ENCODE measurements around the gene PDE2A. TPM values are rescaled to one million over a fixed set of nuclear protein-coding genes. Genes with fewer than 3 reads are reported as not detected.

Gene PDE2A
- total RNA-seq, 1 donor from 2014 or later, result 403 TPM

GRCh38 chr11:72662036-72662435 is 12.2 kb downstream of the PDE2A start:
- DNase-seq (ENCODE audit: low spot score in 2 of 2), result no peak
- no peaks in the 10 kb centered on the region for H3K27me3 ChIP-seq
- no peak for TF ChIP-seq CTCF (IDR thresholded peaks at IDR 0.05)
- no peak overlapping the region for H3K4me3 ChIP-seq
- no peaks in the 10 kb centered on the region for H3K4me1 ChIP-seq
- H3K27ac ChIP-seq, result no peak overlapping the region
- H3K9me3 ChIP-seq, result no peaks in the 10 kb centered on the region
- intact Hi-C loops (cut with DNase I), result no loop called here
- no peaks in the 10 kb centered on the region for H3K36me3 ChIP-seq

- Histone ChIP-seq H3K4me3 (no peak overlapping the region), H3K27me3 (no peaks in the 10 kb centered on the region), H3K36me3 (no peaks in the 10 kb centered on the region), H3K27ac (no peak overlapping the region), H3K9me3 (no peaks in the 10 kb centered on the region), H3K4me1 (no peaks in the 10 kb centered on the region)
- TF ChIP-seq CTCF (IDR thresholded peaks at IDR 0.05), result no peak
- intact Hi-C loops (cut with DNase I), result no loop called here
- DNase-seq (ENCODE audit: low spot score in 2 of 2), result no peak
Measured at GRCh38 chr11:72661486-72661885, 12.7 kb downstream of the PDE2A start.

GRCh38 chr11:72658989-72659640 is 15.1 kb downstream of the PDE2A start:
- H3K36me3 ChIP-seq, result no peaks in the 10 kb centered on the region
- no peak for TF ChIP-seq CTCF (IDR thresholded peaks at IDR 0.05)
- H3K9me3 ChIP-seq, result no peaks in the 10 kb centered on the region
- H3K27ac ChIP-seq, result no peak overlapping the region
- intact Hi-C loops (cut with DNase I), result no loop called here
- DNase-seq (ENCODE audit: low spot score in 2 of 2), result no peak
- no peak overlapping the region for H3K4me3 ChIP-seq
- no peaks in the 10 kb centered on the region for H3K4me1 ChIP-seq
- H3K27me3 ChIP-seq, result no peaks in the 10 kb centered on the region

- Histone ChIP-seq H3K9me3 (no peaks in the 10 kb centered on the region), H3K4me3 (no peak overlapping the region), H3K36me3 (no peaks in the 10 kb centered on the region), H3K4me1 (no peaks in the 10 kb centered on the region), H3K27ac (no peak overlapping the region), H3K27me3 (no peaks in the 10 kb centered on the region)
- no peak for DNase-seq (ENCODE audit: low spot score in 2 of 2)
- intact Hi-C loops (cut with DNase I), result no loop called here
- no peak for TF ChIP-seq CTCF (IDR thresholded peaks at IDR 0.05)
Measured at GRCh38 chr11:72657411-72658100, 16.7 kb downstream of the PDE2A start.

- no peak for TF ChIP-seq CTCF (IDR thresholded peaks at IDR 0.05)
- no peaks in the 10 kb centered on the region for H3K9me3 ChIP-seq
- no peaks in the 10 kb centered on the region for H3K27me3 ChIP-seq
- no peak for DNase-seq (ENCODE audit: low spot score in 2 of 2)
- intact Hi-C loops (cut with DNase I), result no loop called here
- no peak overlapping the region for H3K4me3 ChIP-seq
- H3K27ac ChIP-seq, result no peak overlapping the region
- H3K36me3 ChIP-seq, result no peaks in the 10 kb centered on the region
- H3K4me1 ChIP-seq, result no peaks in the 10 kb centered on the region
Measured at GRCh38 chr11:72655896-72656464, 18.2 kb downstream of the PDE2A start.
